GM21526 (cell line): ENCODE measurements around the gene MS4A15.
A peak's percentile ranks its signal among the peaks of the same experiment; 100 is the strongest.
"Not testable (repeated sequence)": the region's sequence is repeated elsewhere in the genome, so short reads cannot be mapped to it uniquely, and the experiment has no call there.

Source experiments
- ATAC-seq: cut with Tn5 transposase; IDR thresholded peaks from one replicate; pipeline ENCODE4 v1.9.1; 2021; ENCODE audit warnings: moderate library complexity; ENCODE audit not compliant: unreplicated experiment, low FRiP score

MS4A15 gene

GRCh38 chr11:60750911-60751310 is 5.8 kb upstream of the MS4A15 start:
- no peak for ATAC-seq

- no peak for ATAC-seq
These were observed 3.4 kb upstream of the MS4A15 start for GRCh38 chr11:60753309-60753708.

GRCh38 chr11:60754887-60755286 is 1.8 kb upstream of the MS4A15 start:
- ATAC-seq = no peak

GRCh38 chr11:60757231-60757800 is 649 bp downstream of the MS4A15 start:
- no peak for ATAC-seq

- ATAC-seq = not testable (repeated sequence)
These were observed 2.0 kb downstream of the MS4A15 start for GRCh38 chr11:60758671-60759070.

- ATAC-seq = not testable (repeated sequence)
These were observed 3.0 kb downstream of the MS4A15 start for GRCh38 chr11:60759438-60760225.

- peak; percentile 32 for ATAC-seq
These were observed 4.9 kb downstream of the MS4A15 start for GRCh38 chr11:60761436-60762190.

GRCh38 chr11:60762851-60763691 is 6.4 kb downstream of the MS4A15 start:
- ATAC-seq = peak; percentile 64

GRCh38 chr11:60763692-60764369 is 7.2 kb downstream of the MS4A15 start:
- no peak for ATAC-seq

GRCh38 chr11:60764879-60765278 is 8.2 kb downstream of the MS4A15 start:
- ATAC-seq = peak; percentile 49

GRCh38 chr11:60765355-60765754 is 8.7 kb downstream of the MS4A15 start:
- peak; percentile 8 for ATAC-seq

GRCh38 chr11:60766547-60766946 is 9.9 kb downstream of the MS4A15 start:
- no peak for ATAC-seq

GRCh38 chr11:60767388-60767811 is 10.7 kb downstream of the MS4A15 start:
- ATAC-seq = no peak

- no peak for ATAC-seq
These were observed 11.5 kb downstream of the MS4A15 start for GRCh38 chr11:60768202-60768601.

- ATAC-seq = no peak
These were observed 12.6 kb downstream of the MS4A15 start for GRCh38 chr11:60769273-60769672.

GRCh38 chr11:60769811-60770210 is 13.1 kb downstream of the MS4A15 start:
- ATAC-seq = no peak

- no peak for ATAC-seq
These were observed 14.5 kb downstream of the MS4A15 start for GRCh38 chr11:60771146-60771545.

GRCh38 chr11:60771879-60772525 is 15.3 kb downstream of the MS4A15 start:
- no peak for ATAC-seq

GRCh38 chr11:60772666-60773065 is 16.0 kb downstream of the MS4A15 start:
- ATAC-seq = no peak
